ENCODE data around the gene GALNS.

GALNS gene

GRCh38 chr16:88856828-88857727 lies at the start of gene GALNS, which contains the start of gene TRAPPC2L:
Gene GALNS (minus strand): TSS chr16:88856947. CDS start chr16:88856877, 70 bp downstream.
Gene TRAPPC2L (plus strand): TSS chr16:88857127. CDS start chr16:88857151, 24 bp downstream.
- peak within 1 kb of the TSS; percentile 98 for H3K4me3 ChIP-seq (ENCODE audit: low read depth, low read length)
- DNase-seq (ENCODE audit: low read depth, low spot score) = peak; percentile 93
- TF ChIP-seq, protein P1, sequence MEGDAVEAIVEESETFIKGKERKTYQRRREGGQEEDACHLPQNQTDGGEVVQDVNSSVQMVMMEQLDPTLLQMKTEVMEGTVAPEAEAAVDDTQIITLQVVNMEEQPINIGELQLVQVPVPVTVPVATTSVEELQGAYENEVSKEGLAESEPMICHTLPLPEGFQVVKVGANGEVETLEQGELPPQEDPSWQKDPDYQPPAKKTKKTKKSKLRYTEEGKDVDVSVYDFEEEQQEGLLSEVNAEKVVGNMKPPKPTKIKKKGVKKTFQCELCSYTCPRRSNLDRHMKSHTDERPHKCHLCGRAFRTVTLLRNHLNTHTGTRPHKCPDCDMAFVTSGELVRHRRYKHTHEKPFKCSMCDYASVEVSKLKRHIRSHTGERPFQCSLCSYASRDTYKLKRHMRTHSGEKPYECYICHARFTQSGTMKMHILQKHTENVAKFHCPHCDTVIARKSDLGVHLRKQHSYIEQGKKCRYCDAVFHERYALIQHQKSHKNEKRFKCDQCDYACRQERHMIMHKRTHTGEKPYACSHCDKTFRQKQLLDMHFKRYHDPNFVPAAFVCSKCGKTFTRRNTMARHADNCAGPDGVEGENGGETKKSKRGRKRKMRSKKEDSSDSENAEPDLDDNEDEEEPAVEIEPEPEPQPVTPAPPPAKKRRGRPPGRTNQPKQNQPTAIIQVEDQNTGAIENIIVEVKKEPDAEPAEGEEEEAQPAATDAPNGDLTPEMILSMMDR (IDR thresholded peaks at IDR 0.05; ENCODE audit: low read depth, low read length) = no peak
- in situ Hi-C loops (cut with HindIII; ENCODE audit: low sequenced_read_pairs) = no loop called here

GRCh38 chr16:88906020-88906419 lies 49.3 kb upstream of the GALNS start:
- no peak overlapping the region for H3K4me3 ChIP-seq (ENCODE audit: low read depth, low read length)
- DNase-seq (ENCODE audit: low read depth, low spot score) = no peak
- TF ChIP-seq, protein P1 (IDR thresholded peaks at IDR 0.05; ENCODE audit: low read depth, low read length) = no peak
- in situ Hi-C loops (cut with HindIII; ENCODE audit: low sequenced_read_pairs) = no loop called here

DNA sequence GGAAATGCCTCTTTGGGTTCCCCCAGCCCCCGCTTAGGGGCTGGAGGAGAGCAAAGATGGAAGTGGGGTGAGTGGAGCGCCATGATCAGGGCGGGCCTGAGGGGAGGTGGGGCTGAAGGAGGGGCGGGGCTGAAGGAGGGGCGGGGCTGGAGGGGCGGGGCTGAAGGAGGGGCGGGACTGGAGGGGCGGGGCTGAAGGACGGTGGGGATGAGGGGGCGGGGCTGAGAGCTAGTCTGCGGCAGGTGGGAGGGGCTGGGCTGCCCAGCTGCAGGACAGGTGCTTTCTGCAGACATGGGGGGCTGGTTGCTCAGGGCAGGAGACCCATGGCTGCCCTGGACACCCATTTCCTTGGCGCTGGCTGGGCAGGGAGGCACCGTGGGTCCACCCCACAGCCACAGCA lies 48.8 kb upstream of the GALNS start:
- in situ Hi-C loops (cut with HindIII; ENCODE audit: low sequenced_read_pairs) = no loop called here
- no peak for DNase-seq (ENCODE audit: low read depth, low spot score)

GRCh38 chr16:88904676-88905365 lies 48.1 kb upstream of the GALNS start:
- DNase-seq (ENCODE audit: low read depth, low spot score) = no peak
- H3K4me3 ChIP-seq (ENCODE audit: low read depth, low read length) = no peak overlapping the region
- in situ Hi-C loops (cut with HindIII; ENCODE audit: low sequenced_read_pairs) = no loop called here
- TF ChIP-seq, protein P1 (IDR thresholded peaks at IDR 0.05; ENCODE audit: low read depth, low read length) = no peak

More for the DNA sequence above, 48.8 kb upstream of the GALNS start:
- H3K4me3 ChIP-seq (ENCODE audit: low read depth, low read length) = no peak overlapping the region
- TF ChIP-seq, protein P1 (IDR thresholded peaks at IDR 0.05; ENCODE audit: low read depth, low read length) = no peak

- in situ Hi-C loops (cut with HindIII; ENCODE audit: low sequenced_read_pairs) = no loop called here
- TF ChIP-seq, protein P1 (IDR thresholded peaks at IDR 0.05; ENCODE audit: low read depth, low read length) = no peak
- DNase-seq (ENCODE audit: low read depth, low spot score) = no peak
- H3K4me3 ChIP-seq (ENCODE audit: low read depth, low read length) = no peak overlapping the region
Measured at GRCh38 chr16:88903267-88903666, 46.5 kb upstream of the GALNS start.

- no peak overlapping the region for H3K4me3 ChIP-seq (ENCODE audit: low read depth, low read length)
- DNase-seq (ENCODE audit: low read depth, low spot score) = no peak
- TF ChIP-seq, protein P1 (IDR thresholded peaks at IDR 0.05; ENCODE audit: low read depth, low read length) = no peak
- in situ Hi-C loops (cut with HindIII; ENCODE audit: low sequenced_read_pairs) = no loop called here
Measured at GRCh38 chr16:88902744-88903143, 46.0 kb upstream of the GALNS start.

Data from astrocyte of the spinal cord (primary cell).